ENCODE results near the gene CNTNAP1. TPM values are rescaled to one million over a fixed set of nuclear protein-coding genes. Genes with fewer than 3 reads are reported as not detected.
A peak's percentile ranks its signal among the peaks of the same experiment; 100 is the strongest.

Gene CNTNAP1
- total and polyA plus RNA-seq, 9 of the 15 experiments (the other 6 are each of a cell fraction or from before 2014, with no cell fraction given) = 0.10 to 1.8 (median 0.62) TPM

GRCh38 chr17:42632949-42633444 is 49.3 kb upstream of the CNTNAP1 start:
- peak; percentile 95 for ATAC-seq
- H3K79me2 ChIP-seq (ENCODE audit: control insufficient read depth, insufficient read depth, low read length) = no peaks in the 10 kb centered on the region
- CTCF ChIA-PET (ENCODE audit: low intra/inter-chr PET ratio) = no interaction called here
- H3K27me3 ChIP-seq (ENCODE audit: control insufficient read depth in 2 of 2, insufficient read depth in 2 of 2, low read length in 2 of 2) = no peaks in the 10 kb centered on the region
- H3K9me1 ChIP-seq (ENCODE audit: control insufficient read depth, insufficient read depth, low read length) = no peaks in the 10 kb centered on the region
- no peaks in the 10 kb centered on the region for H3K9me3 ChIP-seq (replicated peaks; ENCODE audit: control insufficient read depth, insufficient read depth, low read depth, low read length)
- no peak overlapping the region; the same call in 1 of the 2 replicates for H3K4me3 ChIP-seq
- peak overlapping the region; percentile 63; the same call in 2 of the 3 replicates for H3K27ac ChIP-seq (ENCODE audit: extremely low read depth, low read depth, low read length)
- peak overlapping the region; percentile 8 to 75; a peak in 3 of 4 replicates for H3K9ac ChIP-seq (ENCODE audit: insufficient read depth in 1 of 2, low read depth in 2 of 2, low read length in 2 of 2)
- H3K4me1 ChIP-seq (replicated peaks in 1 of 2; ENCODE audit: control insufficient read depth in 2 of 2, insufficient read depth in 2 of 2, low read length in 2 of 2) = peaks cover 10 to 28% of the 10 kb centered on the region in 2 experiments
- peak; percentile 95 for FAIRE-seq
- no TSS peak for BruUV-seq (replicated peaks)
- in situ Hi-C loops (cut with MboI) = no loop called here
- H3K36me3 ChIP-seq (ENCODE audit: control insufficient read depth, insufficient read depth, low read length) = no peaks in the 10 kb centered on the region
- 2% methylated on average over 9 of the region's 9 CpGs for WGBS (ENCODE audit: insufficient coverage, low coverage, missing lambda C conversion rate)
- peak; percentile 64 to 90 (median 71) for DNase-seq (ENCODE audit: extremely low read depth in 1 of 4, low spot score in 3 of 4)
- POLR2A ChIA-PET = interaction anchor here (0.6 to 2.6 kb wide), 12 partner anchors 9 to 113 kb away, joined by 3 to 13 read pairs (median 3); partner anchors contain the start of genes RETREG3 and TUBG1
- no peaks in the 10 kb centered on the region for H4K20me1 ChIP-seq (replicated peaks; ENCODE audit: control insufficient read depth, insufficient read depth, low read length)
- peak overlapping the region; percentile 23; the same call in 1 of the 2 replicates for H3K4me2 ChIP-seq (ENCODE audit: insufficient read depth, low read length)
- intact Hi-C loops (cut with micrococcal nuclease) = no loop called here
- H2AFZ ChIP-seq (ENCODE audit: low read depth, low read length) = peak overlapping the region; percentile 40
- TF ChIP-seq ZNF589 (CRISPR knock-in tag; IDR thresholded peaks at IDR 0.05; ENCODE audit: low read depth) = peak; percentile 68; the same call in 1 of the 2 replicates
- no peak for TF ChIP-seq KDM2B (CRISPR knock-in tag; IDR thresholded peaks at IDR 0.05)
- TF ChIP-seq, protein P1, sequence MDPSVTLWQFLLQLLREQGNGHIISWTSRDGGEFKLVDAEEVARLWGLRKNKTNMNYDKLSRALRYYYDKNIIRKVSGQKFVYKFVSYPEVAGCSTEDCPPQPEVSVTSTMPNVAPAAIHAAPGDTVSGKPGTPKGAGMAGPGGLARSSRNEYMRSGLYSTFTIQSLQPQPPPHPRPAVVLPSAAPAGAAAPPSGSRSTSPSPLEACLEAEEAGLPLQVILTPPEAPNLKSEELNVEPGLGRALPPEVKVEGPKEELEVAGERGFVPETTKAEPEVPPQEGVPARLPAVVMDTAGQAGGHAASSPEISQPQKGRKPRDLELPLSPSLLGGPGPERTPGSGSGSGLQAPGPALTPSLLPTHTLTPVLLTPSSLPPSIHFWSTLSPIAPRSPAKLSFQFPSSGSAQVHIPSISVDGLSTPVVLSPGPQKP (CRISPR knock-in tag; IDR thresholded peaks at IDR 0.05) = no peak
- TF ChIP-seq TGIF2 (CRISPR knock-in tag; IDR thresholded peaks at IDR 0.05) = no peak
- TF ChIP-seq NFIC (IDR thresholded peaks at IDR 0.05) = peak; percentile 73
- peak; percentile 45; the same call in 1 of the 2 replicates for TF ChIP-seq TARDBP (IDR thresholded peaks at IDR 0.05)
- TF ChIP-seq, protein P2, sequence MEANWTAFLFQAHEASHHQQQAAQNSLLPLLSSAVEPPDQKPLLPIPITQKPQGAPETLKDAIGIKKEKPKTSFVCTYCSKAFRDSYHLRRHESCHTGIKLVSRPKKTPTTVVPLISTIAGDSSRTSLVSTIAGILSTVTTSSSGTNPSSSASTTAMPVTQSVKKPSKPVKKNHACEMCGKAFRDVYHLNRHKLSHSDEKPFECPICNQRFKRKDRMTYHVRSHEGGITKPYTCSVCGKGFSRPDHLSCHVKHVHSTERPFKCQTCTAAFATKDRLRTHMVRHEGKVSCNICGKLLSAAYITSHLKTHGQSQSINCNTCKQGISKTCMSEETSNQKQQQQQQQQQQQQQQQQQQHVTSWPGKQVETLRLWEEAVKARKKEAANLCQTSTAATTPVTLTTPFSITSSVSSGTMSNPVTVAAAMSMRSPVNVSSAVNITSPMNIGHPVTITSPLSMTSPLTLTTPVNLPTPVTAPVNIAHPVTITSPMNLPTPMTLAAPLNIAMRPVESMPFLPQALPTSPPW (CRISPR knock-in tag; IDR thresholded peaks at IDR 0.05) = peak; percentile 32; the same call in 1 of the 2 replicates
- TF ChIP-seq ZNF324 (CRISPR knock-in tag; IDR thresholded peaks at IDR 0.05) = no peak
- TF ChIP-seq ZNF217 (CRISPR knock-in tag; IDR thresholded peaks at IDR 0.05) = no peak
- TF ChIP-seq ZKSCAN8 (CRISPR knock-in tag; IDR thresholded peaks at IDR 0.05) = peak; percentile 45; the same call in 1 of the 2 replicates
- TF ChIP-seq LEF1 (IDR thresholded peaks at IDR 0.05) = peak; percentile 83; the same call in 1 of the 2 replicates
- TF ChIP-seq PHF21A (IDR thresholded peaks at IDR 0.05; ENCODE audit: borderline replicate concordance, low read depth) = no peak
- TF ChIP-seq, protein P3, sequence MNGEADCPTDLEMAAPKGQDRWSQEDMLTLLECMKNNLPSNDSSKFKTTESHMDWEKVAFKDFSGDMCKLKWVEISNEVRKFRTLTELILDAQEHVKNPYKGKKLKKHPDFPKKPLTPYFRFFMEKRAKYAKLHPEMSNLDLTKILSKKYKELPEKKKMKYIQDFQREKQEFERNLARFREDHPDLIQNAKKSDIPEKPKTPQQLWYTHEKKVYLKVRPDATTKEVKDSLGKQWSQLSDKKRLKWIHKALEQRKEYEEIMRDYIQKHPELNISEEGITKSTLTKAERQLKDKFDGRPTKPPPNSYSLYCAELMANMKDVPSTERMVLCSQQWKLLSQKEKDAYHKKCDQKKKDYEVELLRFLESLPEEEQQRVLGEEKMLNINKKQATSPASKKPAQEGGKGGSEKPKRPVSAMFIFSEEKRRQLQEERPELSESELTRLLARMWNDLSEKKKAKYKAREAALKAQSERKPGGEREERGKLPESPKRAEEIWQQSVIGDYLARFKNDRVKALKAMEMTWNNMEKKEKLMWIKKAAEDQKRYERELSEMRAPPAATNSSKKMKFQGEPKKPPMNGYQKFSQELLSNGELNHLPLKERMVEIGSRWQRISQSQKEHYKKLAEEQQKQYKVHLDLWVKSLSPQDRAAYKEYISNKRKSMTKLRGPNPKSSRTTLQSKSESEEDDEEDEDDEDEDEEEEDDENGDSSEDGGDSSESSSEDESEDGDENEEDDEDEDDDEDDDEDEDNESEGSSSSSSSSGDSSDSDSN (IDR thresholded peaks at IDR 0.05; ENCODE audit: borderline replicate concordance in 1 of 2, low read depth in 2 of 2, low read length in 2 of 2) = no peak
- TF ChIP-seq MTA3 (IDR thresholded peaks at IDR 0.05; ENCODE audit: borderline replicate concordance) = peak; percentile 32; the same call in 1 of the 2 replicates

All from K562 (cell line).